ENCODE results near the gene GLRA2. TPM values are rescaled to one million over a fixed set of nuclear protein-coding genes. Genes with fewer than 3 reads are reported as not detected.

Gene GLRA2
- total RNA-seq, 2 donors from 2014 or later, result not detected

DNA sequence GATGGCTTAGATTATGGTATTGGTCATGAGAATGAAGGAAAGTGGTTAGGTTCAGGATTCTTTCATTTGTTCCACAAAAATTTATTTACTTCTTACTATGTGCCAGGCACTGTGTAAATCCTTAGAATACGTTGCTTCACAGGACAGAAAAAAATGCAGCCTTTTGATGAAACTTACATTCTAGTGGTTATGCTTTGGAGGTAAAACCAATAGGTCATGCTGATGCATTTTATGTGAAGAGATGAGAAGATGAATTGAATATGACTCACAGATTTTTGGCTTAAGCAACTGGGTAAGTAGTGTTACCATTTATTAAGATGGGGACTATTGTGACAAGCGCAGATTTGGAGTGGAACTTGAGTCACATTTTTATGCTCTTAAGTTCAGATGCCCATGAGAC is 165.3 kb downstream of the GLRA2 start:
- Mint-ChIP-seq H3K36me3 (ENCODE audit: low read depth) (no peaks in the 10 kb centered on the region), H3K4me3 (no peak overlapping the region), H3K27ac (no peak overlapping the region), H3K27me3 (no peaks in the 10 kb centered on the region), H3K4me1 (no peaks in the 10 kb centered on the region)
- ATAC-seq, result no peak
- no peak for DNase-seq
- H3K9me3 ChIP-seq (ENCODE audit: control insufficient read depth, low read length, poor library complexity, severe bottlenecking), result no peaks in the 10 kb centered on the region

DNA sequence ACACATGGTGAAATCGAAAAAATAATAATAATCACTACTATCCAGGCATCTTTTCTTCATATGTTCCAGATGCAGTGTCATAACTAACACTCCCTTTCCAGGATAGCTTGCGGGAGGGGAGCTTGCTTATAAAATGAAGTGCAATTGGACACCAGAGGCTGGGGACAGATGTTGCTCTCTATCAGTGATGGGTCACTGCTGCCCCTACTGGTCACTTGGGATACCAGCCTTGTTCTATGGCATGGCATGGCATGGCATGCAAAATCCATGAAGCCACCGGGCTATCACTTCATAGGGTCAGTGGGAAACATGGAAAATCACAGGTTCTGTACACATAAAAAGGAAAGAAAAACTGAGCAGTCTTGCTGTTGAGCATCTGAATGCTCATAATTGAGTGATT is 168.1 kb downstream of the GLRA2 start:
- ATAC-seq, result no peak
- H3K36me3 Mint-ChIP-seq (ENCODE audit: low read depth), result no peaks in the 10 kb centered on the region

DNA sequence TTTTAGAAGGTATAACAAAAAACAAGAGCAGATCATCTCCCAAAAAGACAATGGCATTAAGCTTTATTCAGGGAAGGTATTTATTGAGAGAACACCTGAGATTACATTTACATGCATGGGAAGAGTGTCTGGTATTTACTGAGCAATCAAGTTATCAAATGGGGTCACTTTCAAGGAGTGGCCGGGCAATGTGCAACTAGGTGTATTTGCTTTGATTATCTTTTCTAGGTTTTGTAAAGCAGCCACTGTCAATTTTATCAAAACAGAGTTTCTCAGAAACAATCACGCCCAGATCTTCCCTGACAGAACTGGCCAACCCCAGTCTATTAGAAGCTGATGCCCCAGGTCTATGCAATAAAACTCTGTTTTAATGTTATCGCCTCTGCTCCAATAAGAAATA is 169.5 kb downstream of the GLRA2 start:
- ATAC-seq (no peak), DNase-seq (no peak)
- Mint-ChIP-seq H3K4me1 (no peaks in the 10 kb centered on the region), H3K27ac (no peak overlapping the region), H3K36me3 (ENCODE audit: low read depth) (no peaks in the 10 kb centered on the region), H3K27me3 (no peaks in the 10 kb centered on the region), H3K4me3 (no peak overlapping the region)
- H3K9me3 ChIP-seq (ENCODE audit: control insufficient read depth, low read length, poor library complexity, severe bottlenecking), result no peaks in the 10 kb centered on the region

More for the DNA sequence above, 168.1 kb downstream of the GLRA2 start:
- Mint-ChIP-seq H3K4me3 (no peak overlapping the region), H3K4me1 (no peaks in the 10 kb centered on the region), H3K27me3 (no peaks in the 10 kb centered on the region), H3K27ac (no peak overlapping the region)
- DNase-seq, result no peak
- no peaks in the 10 kb centered on the region for H3K9me3 ChIP-seq (ENCODE audit: control insufficient read depth, low read length, poor library complexity, severe bottlenecking)

DNA sequence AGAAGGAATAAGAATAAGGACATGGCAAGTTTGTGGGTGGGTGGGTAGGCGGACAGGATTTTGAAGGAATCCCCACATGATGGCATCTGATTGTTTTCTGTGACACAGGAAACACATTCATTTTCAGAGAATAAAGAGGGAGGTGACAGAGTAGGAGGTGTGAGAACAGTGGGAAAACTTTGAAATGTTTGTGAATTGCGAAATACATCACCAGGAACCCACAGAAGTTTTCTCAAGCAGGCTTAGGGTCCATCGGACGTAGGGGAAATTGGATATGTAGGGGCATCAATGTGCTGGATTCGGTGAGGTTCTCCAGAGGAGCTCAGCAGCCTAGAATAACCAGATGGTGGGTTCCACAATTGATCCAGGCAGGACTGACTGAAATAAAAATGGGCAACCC is 171.6 kb downstream of the GLRA2 start:
- no peaks in the 10 kb centered on the region for H3K4me1 Mint-ChIP-seq
- H3K27me3 Mint-ChIP-seq, result no peaks in the 10 kb centered on the region
- DNase-seq (no peak), ATAC-seq (no peak)
- H3K4me3 Mint-ChIP-seq, result no peak overlapping the region
- no peaks in the 10 kb centered on the region for H3K36me3 Mint-ChIP-seq (ENCODE audit: low read depth)
- H3K27ac Mint-ChIP-seq, result no peak overlapping the region
- no peaks in the 10 kb centered on the region for H3K9me3 ChIP-seq (ENCODE audit: control insufficient read depth, low read length, poor library complexity, severe bottlenecking)

DNA sequence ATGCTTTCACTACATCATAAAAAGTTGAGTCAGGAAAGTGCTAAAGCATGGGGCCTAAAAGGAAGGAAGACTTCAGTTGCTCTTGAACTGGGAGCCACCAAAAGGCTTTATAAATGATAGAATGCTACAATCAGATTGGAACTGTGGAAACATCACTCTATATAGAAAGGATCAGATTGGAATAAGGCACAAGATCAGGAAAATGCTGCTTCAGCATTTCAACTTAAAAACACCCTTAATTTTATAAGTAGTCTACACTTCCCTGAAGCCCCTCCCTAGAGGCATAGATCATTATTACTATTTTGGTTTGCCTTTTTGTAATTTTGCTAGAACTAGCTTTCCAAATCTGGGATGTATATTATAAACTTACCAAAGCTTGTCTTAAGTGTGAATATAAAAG is 172.8 kb downstream of the GLRA2 start:
- Mint-ChIP-seq H3K4me1 (no peaks in the 10 kb centered on the region), H3K27ac (no peak overlapping the region), H3K4me3 (no peak overlapping the region), H3K27me3 (no peaks in the 10 kb centered on the region), H3K36me3 (ENCODE audit: low read depth) (no peaks in the 10 kb centered on the region)
- ATAC-seq, result no peak
- no peak for DNase-seq
- no peaks in the 10 kb centered on the region for H3K9me3 ChIP-seq (ENCODE audit: control insufficient read depth, low read length, poor library complexity, severe bottlenecking)

DNA sequence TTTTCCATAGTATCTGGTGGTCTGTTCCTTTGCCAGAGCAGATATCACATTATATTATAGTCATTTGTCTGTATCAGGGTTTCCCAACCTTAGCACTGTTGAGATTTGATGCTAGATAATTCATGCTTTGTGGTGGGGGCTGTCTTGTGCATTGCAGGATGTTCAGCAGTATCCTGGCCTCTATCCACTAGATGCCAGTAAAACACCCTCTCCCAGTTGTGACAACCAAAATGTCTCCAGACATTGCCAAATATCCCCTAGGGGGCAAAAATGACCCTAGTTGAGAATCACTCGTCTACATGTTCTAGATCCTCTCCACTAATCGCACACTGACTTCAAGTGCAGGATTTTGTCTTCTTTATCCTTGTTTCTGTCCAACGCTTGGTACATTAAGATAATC is 182.8 kb downstream of the GLRA2 start:
- no peak overlapping the region for H3K27ac Mint-ChIP-seq
- no peaks in the 10 kb centered on the region for H3K4me1 Mint-ChIP-seq
- ATAC-seq, result no peak

DNA sequence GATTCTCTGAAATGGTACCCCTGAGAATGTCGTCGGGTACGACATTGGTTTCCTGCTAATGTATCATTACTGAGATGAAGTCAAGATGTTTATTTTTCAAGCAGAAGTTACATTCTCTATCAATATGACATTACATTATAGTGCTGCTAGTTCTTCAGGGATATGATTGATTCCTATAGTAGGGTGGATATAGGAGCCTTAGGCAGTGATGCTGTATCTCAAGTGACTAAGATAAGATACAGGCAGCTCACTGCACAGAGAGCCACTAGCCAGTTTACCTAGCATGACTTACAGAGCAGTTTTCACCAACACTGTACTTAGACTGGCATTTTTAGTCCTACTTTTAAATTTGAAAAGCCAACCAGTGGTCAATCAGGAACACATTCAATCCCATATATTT is 188.6 kb downstream of the GLRA2 start:
- H3K4me1 Mint-ChIP-seq, result no peaks in the 10 kb centered on the region
- H3K4me3 Mint-ChIP-seq, result no peak overlapping the region
- H3K27ac Mint-ChIP-seq, result no peak overlapping the region
- no peaks in the 10 kb centered on the region for H3K9me3 ChIP-seq (ENCODE audit: control insufficient read depth, low read length, poor library complexity, severe bottlenecking)
- no peak for DNase-seq
- no peaks in the 10 kb centered on the region for H3K27me3 Mint-ChIP-seq
- ATAC-seq, result no peak
- H3K36me3 Mint-ChIP-seq (ENCODE audit: low read depth), result no peaks in the 10 kb centered on the region

More for the DNA sequence above, 182.8 kb downstream of the GLRA2 start:
- H3K4me3 Mint-ChIP-seq, result no peak overlapping the region
- H3K27me3 Mint-ChIP-seq, result no peaks in the 10 kb centered on the region
- H3K9me3 ChIP-seq (ENCODE audit: control insufficient read depth, low read length, poor library complexity, severe bottlenecking), result no peaks in the 10 kb centered on the region
- no peak for DNase-seq
- H3K36me3 Mint-ChIP-seq (ENCODE audit: low read depth), result no peaks in the 10 kb centered on the region

DNA sequence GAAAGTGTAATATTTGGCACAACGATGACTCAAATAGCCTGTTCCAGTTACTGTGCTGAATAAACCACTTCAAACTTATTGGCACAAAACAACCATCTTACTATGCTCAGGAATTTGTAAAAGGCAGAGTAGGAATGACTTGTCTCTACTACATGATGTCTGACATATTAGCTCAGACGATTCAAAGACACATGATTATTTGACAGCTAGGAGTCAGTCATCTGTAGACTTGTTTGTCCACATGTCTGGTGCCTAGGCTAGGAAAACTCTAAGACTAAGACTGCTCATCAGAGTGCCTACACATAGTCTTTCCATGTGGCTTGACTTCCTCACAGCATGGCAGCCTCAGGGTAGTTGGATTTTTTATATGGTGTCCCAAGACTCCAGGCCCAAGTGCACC is 189.1 kb downstream of the GLRA2 start:
- Mint-ChIP-seq H3K27me3 (no peaks in the 10 kb centered on the region), H3K27ac (no peak overlapping the region), H3K4me3 (no peak overlapping the region), H3K36me3 (ENCODE audit: low read depth) (no peaks in the 10 kb centered on the region), H3K4me1 (no peaks in the 10 kb centered on the region)
- no peaks in the 10 kb centered on the region for H3K9me3 ChIP-seq (ENCODE audit: control insufficient read depth, low read length, poor library complexity, severe bottlenecking)
- no peak for ATAC-seq
- no peak for DNase-seq

DNA sequence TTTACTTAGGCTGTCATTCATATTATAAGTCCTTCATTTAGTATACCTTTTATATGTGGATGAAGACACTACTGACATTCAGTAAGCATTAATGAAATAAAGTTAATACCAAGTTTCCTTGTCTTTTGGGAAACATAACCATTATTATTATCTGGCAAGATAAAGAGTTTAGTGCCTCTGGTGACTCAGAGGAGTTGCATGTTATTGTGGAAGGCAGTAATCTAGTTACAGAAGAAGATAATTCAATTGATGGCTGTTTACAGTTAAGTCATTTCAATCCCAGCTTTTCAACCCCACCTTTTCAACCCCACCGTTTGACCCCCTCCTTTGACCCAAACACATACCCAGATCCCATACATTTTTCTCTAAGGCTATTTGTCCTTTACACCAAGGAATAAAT is 199.7 kb downstream of the GLRA2 start:
- Mint-ChIP-seq H3K4me1 (no peaks in the 10 kb centered on the region), H3K27me3 (no peaks in the 10 kb centered on the region), H3K36me3 (ENCODE audit: low read depth) (peaks cover 2% of the 10 kb centered on the region), H3K4me3 (no peak overlapping the region), H3K27ac (no peak overlapping the region)
- DNase-seq, result no peak
- ATAC-seq, result no peak
- no peaks in the 10 kb centered on the region for H3K9me3 ChIP-seq (ENCODE audit: control insufficient read depth, low read length, poor library complexity, severe bottlenecking)

DNA sequence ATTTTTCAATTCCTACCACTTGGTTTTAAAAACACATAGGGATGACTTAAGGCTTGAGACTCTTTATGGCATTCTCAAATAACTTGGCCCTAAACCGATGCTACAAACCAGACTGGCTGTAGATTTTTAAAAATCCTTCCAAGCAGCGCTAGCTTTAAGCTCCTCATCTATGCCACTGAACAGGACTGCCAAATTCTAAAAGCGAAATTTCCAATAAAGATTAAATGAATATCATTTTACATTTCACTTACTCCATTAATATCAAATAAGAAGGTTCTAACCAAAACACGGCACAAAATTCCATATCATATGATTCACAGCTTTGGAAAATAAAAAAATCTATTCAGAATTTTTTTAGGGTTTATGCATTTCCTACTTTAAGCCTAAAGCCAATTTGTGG is 209.3 kb downstream of the GLRA2 start:
- H3K4me1 Mint-ChIP-seq, result peaks cover 2% of the 10 kb centered on the region
- H3K27me3 Mint-ChIP-seq, result no peaks in the 10 kb centered on the region
- DNase-seq, result no peak
- no peak overlapping the region for H3K4me3 Mint-ChIP-seq
- H3K27ac Mint-ChIP-seq, result no peak overlapping the region
- ATAC-seq, result no peak
- H3K36me3 Mint-ChIP-seq (ENCODE audit: low read depth), result no peaks in the 10 kb centered on the region
- H3K9me3 ChIP-seq (ENCODE audit: control insufficient read depth, low read length, poor library complexity, severe bottlenecking), result no peaks in the 10 kb centered on the region

DNA sequence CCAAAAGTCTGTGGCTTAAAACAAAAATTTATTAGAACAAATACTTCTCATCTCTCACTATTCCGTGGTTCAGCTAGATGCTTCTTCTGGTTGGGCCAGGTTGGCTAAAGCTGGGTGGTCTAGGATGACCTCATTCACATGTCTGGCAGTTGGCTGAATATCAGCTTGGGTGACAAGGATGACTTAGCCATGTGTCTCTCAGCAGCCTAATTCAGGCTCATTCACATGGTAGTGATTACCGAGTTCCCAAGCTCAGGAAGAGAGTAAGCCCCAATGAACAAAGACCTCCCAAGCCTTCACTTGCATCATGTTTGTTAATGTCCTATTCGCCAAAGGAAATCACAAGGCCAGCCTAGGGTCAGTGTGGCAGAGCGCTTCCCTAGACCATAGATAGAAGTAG is 224.1 kb downstream of the GLRA2 start:
- H3K27ac Mint-ChIP-seq, result no peak overlapping the region
- H3K4me3 Mint-ChIP-seq, result no peak overlapping the region
- DNase-seq (no peak), ATAC-seq (no peak)
- H3K9me3 ChIP-seq (ENCODE audit: control insufficient read depth, low read length, poor library complexity, severe bottlenecking), result no peaks in the 10 kb centered on the region
- no peaks in the 10 kb centered on the region for H3K4me1 Mint-ChIP-seq
- no peaks in the 10 kb centered on the region for H3K36me3 Mint-ChIP-seq (ENCODE audit: low read depth)
- no peaks in the 10 kb centered on the region for H3K27me3 Mint-ChIP-seq

DNA sequence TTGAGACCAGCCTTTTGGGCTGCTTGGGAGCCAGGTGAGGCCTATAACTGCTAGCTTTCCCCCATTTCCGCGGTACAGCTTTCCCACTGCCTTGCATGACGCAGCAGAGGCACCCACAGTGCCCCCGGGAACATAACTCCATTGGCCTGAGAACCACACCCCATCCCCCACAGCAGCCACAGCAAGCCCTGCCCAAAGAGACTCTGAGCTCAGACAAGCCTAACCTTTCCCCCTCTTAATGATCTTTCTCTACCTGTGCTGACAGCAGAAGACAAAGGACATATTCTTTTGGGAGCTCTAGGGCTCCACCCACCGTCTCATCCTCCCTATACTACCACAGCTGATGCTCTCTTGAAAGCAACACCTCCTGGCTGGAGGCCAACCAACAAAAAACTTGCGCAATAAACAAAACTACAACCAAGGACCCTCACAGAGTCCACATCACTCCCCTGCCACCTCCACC is 228.7 kb downstream of the GLRA2 start:
- DNase-seq, result no peak
- no peaks in the 10 kb centered on the region for H3K4me1 Mint-ChIP-seq

DNA sequence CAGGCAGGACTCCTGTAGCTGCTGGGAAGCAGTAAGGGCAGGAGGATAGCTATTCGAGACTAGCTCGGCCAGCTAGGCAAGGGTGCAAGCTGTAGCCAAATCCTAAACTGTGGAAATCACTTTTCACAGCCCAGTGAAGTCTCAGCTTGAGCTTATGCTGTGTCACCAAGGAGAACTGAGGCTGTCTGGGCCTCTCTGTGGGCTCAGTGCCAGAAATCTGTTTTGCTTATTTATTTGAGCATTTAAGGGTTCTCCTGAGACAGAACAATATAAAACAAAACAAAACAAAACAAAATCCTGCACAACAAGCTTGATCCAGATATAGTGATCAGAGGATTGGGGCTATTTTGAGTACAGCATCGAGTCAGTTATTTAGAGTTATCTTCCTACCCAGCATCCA is 246.1 kb downstream of the GLRA2 start:
- no peaks in the 10 kb centered on the region for H3K4me1 Mint-ChIP-seq
- ATAC-seq, result no peak
- H3K4me3 Mint-ChIP-seq, result no peak overlapping the region
- peaks cover 5% of the 10 kb centered on the region for H3K36me3 Mint-ChIP-seq (ENCODE audit: low read depth)
- no peak for DNase-seq
- no peaks in the 10 kb centered on the region for H3K27me3 Mint-ChIP-seq
- no peaks in the 10 kb centered on the region for H3K9me3 ChIP-seq (ENCODE audit: control insufficient read depth, low read length, poor library complexity, severe bottlenecking)
- H3K27ac Mint-ChIP-seq, result no peak overlapping the region

More for the DNA sequence above, 228.7 kb downstream of the GLRA2 start:
- no peaks in the 10 kb centered on the region for H3K27me3 Mint-ChIP-seq
- H3K4me3 Mint-ChIP-seq, result no peak overlapping the region
- no peak for ATAC-seq
- H3K27ac Mint-ChIP-seq, result no peak overlapping the region
- H3K36me3 Mint-ChIP-seq (ENCODE audit: low read depth), result no peaks in the 10 kb centered on the region
- no peaks in the 10 kb centered on the region for H3K9me3 ChIP-seq (ENCODE audit: control insufficient read depth, low read length, poor library complexity, severe bottlenecking)

DNA sequence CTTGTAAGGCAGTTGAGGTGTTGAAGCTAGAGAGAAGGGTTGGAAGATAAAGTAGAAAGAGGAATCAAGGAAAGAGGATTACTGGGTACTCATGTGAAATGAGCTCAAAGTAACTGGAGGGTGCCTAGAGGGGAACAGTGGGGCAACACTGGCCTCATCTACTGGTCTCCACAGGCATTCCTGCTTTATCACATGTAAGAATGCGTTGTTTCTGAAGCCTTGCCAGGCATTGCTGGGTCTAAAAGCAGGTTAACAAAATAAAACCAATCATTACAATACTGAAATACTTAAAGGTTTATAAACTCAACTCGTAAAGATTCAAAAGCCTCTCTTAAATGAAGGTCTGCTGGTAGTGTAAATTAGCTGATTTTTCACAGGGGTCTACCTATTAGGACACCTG is 247.6 kb downstream of the GLRA2 start:
- no peak for ATAC-seq
- H3K4me3 Mint-ChIP-seq, result no peak overlapping the region
- peaks cover 2% of the 10 kb centered on the region for H3K36me3 Mint-ChIP-seq (ENCODE audit: low read depth)

DNA sequence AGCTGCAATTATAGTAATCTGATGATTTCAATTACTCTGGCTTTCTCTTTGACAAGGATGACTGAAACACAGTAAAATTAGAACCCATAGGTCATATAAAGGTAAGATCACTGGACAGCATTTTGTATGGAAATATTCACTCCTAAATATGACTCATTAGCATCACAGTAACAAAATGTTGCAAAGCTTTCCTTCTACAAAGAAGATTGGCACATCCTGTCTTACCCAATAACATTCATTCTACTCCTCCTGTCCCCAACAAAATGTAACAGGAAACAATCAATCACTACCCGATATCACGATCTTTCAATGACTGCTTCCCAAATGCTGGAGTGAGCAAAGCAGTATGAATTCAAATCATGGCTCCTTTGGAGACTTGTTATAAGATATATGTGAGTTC is 248.2 kb downstream of the GLRA2 start:
- H3K36me3 Mint-ChIP-seq (ENCODE audit: low read depth), result peaks cover 2% of the 10 kb centered on the region
- no peaks in the 10 kb centered on the region for H3K4me1 Mint-ChIP-seq

More for the DNA sequence above, 247.6 kb downstream of the GLRA2 start:
- Mint-ChIP-seq H3K27me3 (no peaks in the 10 kb centered on the region), H3K27ac (no peak overlapping the region), H3K4me1 (no peaks in the 10 kb centered on the region)
- H3K9me3 ChIP-seq (ENCODE audit: control insufficient read depth, low read length, poor library complexity, severe bottlenecking), result no peaks in the 10 kb centered on the region
- no peak for DNase-seq

More for the DNA sequence above, 248.2 kb downstream of the GLRA2 start:
- ATAC-seq, result no peak
- no peak for DNase-seq
- Mint-ChIP-seq H3K27ac (no peak overlapping the region), H3K27me3 (no peaks in the 10 kb centered on the region), H3K4me3 (no peak overlapping the region)
- no peaks in the 10 kb centered on the region for H3K9me3 ChIP-seq (ENCODE audit: control insufficient read depth, low read length, poor library complexity, severe bottlenecking)

Data from T-helper 17 cell (primary cell).